ENCODE measurements around the gene IDS.
"Not testable (repeated sequence)": the region's sequence is repeated elsewhere in the genome, so short reads cannot be mapped to it uniquely, and the experiment has no call there.

The IDS gene

GRCh38 chrX:149497054-149497453 is 8.1 kb downstream of the IDS start:
- DNase-seq, result no peak

GRCh38 chrX:149495573-149496071 is 9.5 kb downstream of the IDS start:
- DNase-seq, result no peak

GRCh38 chrX:149494844-149495565 is 10.1 kb downstream of the IDS start:
- no peak for DNase-seq

- DNase-seq, result no peak
Observed at GRCh38 chrX:149493567-149494562, 11.2 kb downstream of the IDS start.

GRCh38 chrX:149491812-149492211 is 13.3 kb downstream of the IDS start:
- DNase-seq, result no peak

- DNase-seq, result no peak
Observed at GRCh38 chrX:149490100-149490499, 15.0 kb downstream of the IDS start.

- DNase-seq, result not testable (repeated sequence)
Observed at GRCh38 chrX:149488411-149489052, 16.6 kb downstream of the IDS start.

- not testable (repeated sequence) for DNase-seq
Observed at GRCh38 chrX:149488008-149488407, 17.1 kb downstream of the IDS start.

- DNase-seq, result no peak
Observed at GRCh38 chrX:149487292-149487691, 17.8 kb downstream of the IDS start.

GRCh38 chrX:149476513-149476912 is 28.6 kb downstream of the IDS start:
- DNase-seq, result no peak

- no peak for DNase-seq
Observed at GRCh38 chrX:149473966-149474365, 31.1 kb downstream of the IDS start.

- DNase-seq, result no peak
Observed at GRCh38 chrX:149473092-149473491, 32.0 kb downstream of the IDS start.

- no peak for DNase-seq
Observed at GRCh38 chrX:149472625-149473024, 32.5 kb downstream of the IDS start.

GRCh38 chrX:149471397-149471796 is 33.7 kb downstream of the IDS start:
- no peak for DNase-seq

- DNase-seq, result peak; percentile 57
Observed at GRCh38 chrX:149470955-149471354, 34.2 kb downstream of the IDS start.

- DNase-seq, result no peak
Observed at GRCh38 chrX:149469406-149469805, 35.7 kb downstream of the IDS start.

- no peak for DNase-seq
Observed at GRCh38 chrX:149467920-149468319, 37.2 kb downstream of the IDS start.

GRCh38 chrX:149467461-149467860 is 37.6 kb downstream of the IDS start:
- no peak for DNase-seq

GRCh38 chrX:149462849-149463248 is 42.3 kb downstream of the IDS start:
- DNase-seq, result no peak

GRCh38 chrX:149461746-149462145 is 43.4 kb downstream of the IDS start:
- no peak for DNase-seq

- DNase-seq, result no peak
Observed at GRCh38 chrX:149458586-149458985, 46.5 kb downstream of the IDS start.

GRCh38 chrX:149456476-149457245 is 48.4 kb downstream of the IDS start:
- no peak for DNase-seq
